BLaER1 treated with 17β-estradiol and CSF1 and Interleukin-3, amounts not matched to agents 10 nM and 100 nM (cell line): ENCODE measurements around the gene DSC3.
"Not testable (repeated sequence)": the region's sequence is repeated elsewhere in the genome, so short reads cannot be mapped to it uniquely, and the experiment has no call there.

Experiments
- H3K27ac ChIP-seq, 11 experiments: shearing (Covaris generic); formaldehyde crosslinking; 2 replicates each; pipeline ENCODE4 v1.8.1; 2022
- H3K27me3 ChIP-seq, 11 experiments: shearing (Covaris generic); formaldehyde crosslinking; 2 replicates each; pipeline ENCODE4 v1.8.1; 2022
- H3K36me3 ChIP-seq, 11 experiments: shearing (Covaris generic); formaldehyde crosslinking; 2 replicates each; pipeline ENCODE4 v1.8.1; 2022
- H3K4me1 ChIP-seq, 10 experiments: shearing (Covaris generic); formaldehyde crosslinking; 2 replicates each; pipeline ENCODE4 v1.8.1; 2022
- H3K4me2 ChIP-seq, 11 experiments: shearing (Covaris generic); formaldehyde crosslinking; 2 replicates each; pipeline ENCODE4 v1.8.1; 2022
- H3K4me3 ChIP-seq, 10 experiments: shearing (Covaris generic); formaldehyde crosslinking; 2 replicates each; pipeline ENCODE4 v1.8.1; 2022
- H3K9ac ChIP-seq, 11 experiments: shearing (Covaris generic); formaldehyde crosslinking; 2 replicates each; pipeline ENCODE4 v1.8.1; 2022
- H3K9me3 ChIP-seq, 11 experiments: shearing (Covaris generic); formaldehyde crosslinking; replicated peaks in 1 of 11; 2 replicates each; pipeline ENCODE4 v1.8.1; 2022
- H4K20me1 ChIP-seq, 11 experiments: shearing (Covaris generic); formaldehyde crosslinking; 2 replicates each; pipeline ENCODE4 v1.8.1; 2022
- Cebpa-rat ChIP-seq, 11 experiments: shearing (Covaris generic); IDR thresholded peaks; 2 replicates each; pipeline ENCODE4 v1.8.1; 2022

The DSC3 gene

GRCh38 chr18:31045599-31045998, 3.1 kb upstream of the DSC3 start:
- no peaks in the 10 kb centered on the region for H4K20me1 ChIP-seq
- H3K9ac ChIP-seq = no peak overlapping the region
- no peaks in the 10 kb centered on the region for H3K36me3 ChIP-seq
- no peak for TF ChIP-seq Cebpa-rat (IDR thresholded peaks at IDR 0.05)
- H3K27ac ChIP-seq = no peak overlapping the region
- H3K4me3 ChIP-seq = no peak overlapping the region
- H3K4me2 ChIP-seq = no peak overlapping the region
- no peaks in the 10 kb centered on the region for H3K27me3 ChIP-seq
- H3K9me3 ChIP-seq = peaks cover 25 to 36% (median 32%) of the 10 kb centered on the region in 11 experiments
- H3K4me1 ChIP-seq = no peaks in the 10 kb centered on the region

- Histone ChIP-seq H3K27me3 (no peaks in the 10 kb centered on the region), H3K9me3 (peaks cover 25 to 36% (median 32%) of the 10 kb centered on the region in 11 experiments), H3K9ac (no peak overlapping the region), H3K27ac (no peak overlapping the region), H4K20me1 (no peaks in the 10 kb centered on the region), H3K36me3 (no peaks in the 10 kb centered on the region), H3K4me2 (no peak overlapping the region), H3K4me1 (no peaks in the 10 kb centered on the region), H3K4me3 (no peak overlapping the region)
- no peak for TF ChIP-seq Cebpa-rat (IDR thresholded peaks at IDR 0.05)
These were observed 2.4 kb upstream of the DSC3 start for GRCh38 chr18:31044926-31045325.

- no peak overlapping the region for H3K4me3 ChIP-seq
- H3K27me3 ChIP-seq = no peaks in the 10 kb centered on the region
- H3K36me3 ChIP-seq = no peaks in the 10 kb centered on the region
- H3K9ac ChIP-seq = no peak overlapping the region
- H4K20me1 ChIP-seq = no peaks in the 10 kb centered on the region
- H3K4me2 ChIP-seq = no peak overlapping the region
- H3K27ac ChIP-seq = no peak overlapping the region
- peaks cover 25 to 36% (median 32%) of the 10 kb centered on the region in 11 experiments for H3K9me3 ChIP-seq
- no peaks in the 10 kb centered on the region for H3K4me1 ChIP-seq
- TF ChIP-seq Cebpa-rat (IDR thresholded peaks at IDR 0.05) = no peak
These were observed 1.2 kb upstream of the DSC3 start for GRCh38 chr18:31043709-31044108.

GRCh38 chr18:31042084-31042405, 497 bp downstream of the DSC3 start:
- Histone ChIP-seq H3K9ac (no peak overlapping the region), H3K9me3 (peaks cover 25 to 36% (median 32%) of the 10 kb centered on the region in 11 experiments), H3K4me3 (no peak overlapping the region; a peak in 1 of 20 replicates), H3K4me1 (no peaks in the 10 kb centered on the region), H3K36me3 (no peaks in the 10 kb centered on the region), H3K27ac (no peak overlapping the region), H3K27me3 (no peaks in the 10 kb centered on the region), H4K20me1 (no peaks in the 10 kb centered on the region), H3K4me2 (no peak overlapping the region)
- TF ChIP-seq Cebpa-rat (IDR thresholded peaks at IDR 0.05) = no peak

GRCh38 chr18:31041271-31042083, 1.1 kb downstream of the DSC3 start:
- Histone ChIP-seq H3K9me3 (peaks cover 25 to 36% (median 32%) of the 10 kb centered on the region in 11 experiments), H3K9ac (no peak overlapping the region), H3K4me1 (peaks cover 0 to 4% (median 0%) of the 10 kb centered on the region in 10 experiments; a peak in 3 of 20 replicates), H3K4me2 (no peak overlapping the region), H3K27ac (no peak overlapping the region), H3K4me3 (no peak overlapping the region; a peak in 1 of 20 replicates), H3K27me3 (no peaks in the 10 kb centered on the region), H3K36me3 (no peaks in the 10 kb centered on the region), H4K20me1 (no peaks in the 10 kb centered on the region)
- no peak for TF ChIP-seq Cebpa-rat (IDR thresholded peaks at IDR 0.05)

- H3K4me3 ChIP-seq = no peak overlapping the region
- H3K9me3 ChIP-seq = peaks cover 25 to 36% (median 32%) of the 10 kb centered on the region in 11 experiments
- no peak overlapping the region for H3K9ac ChIP-seq
- H3K36me3 ChIP-seq = no peaks in the 10 kb centered on the region
- H3K27ac ChIP-seq = no peak overlapping the region
- no peaks in the 10 kb centered on the region for H4K20me1 ChIP-seq
- H3K4me1 ChIP-seq = peaks cover 0 to 11% (median 0%) of the 10 kb centered on the region in 10 experiments; a peak in 6 of 20 replicates
- no peaks in the 10 kb centered on the region for H3K27me3 ChIP-seq
- TF ChIP-seq Cebpa-rat (IDR thresholded peaks at IDR 0.05) = no peak
- no peak overlapping the region for H3K4me2 ChIP-seq
These were observed 1.8 kb downstream of the DSC3 start for GRCh38 chr18:31040686-31041270.

GRCh38 chr18:31039426-31039825, 3.1 kb downstream of the DSC3 start:
- no peak overlapping the region for H3K4me3 ChIP-seq
- no peaks in the 10 kb centered on the region for H4K20me1 ChIP-seq
- H3K27me3 ChIP-seq = no peaks in the 10 kb centered on the region
- H3K9ac ChIP-seq = no peak overlapping the region
- peaks cover 25 to 36% (median 32%) of the 10 kb centered on the region in 11 experiments for H3K9me3 ChIP-seq
- peaks cover 0 to 13% (median 0%) of the 10 kb centered on the region in 10 experiments; a peak in 6 of 20 replicates for H3K4me1 ChIP-seq
- no peak overlapping the region for H3K4me2 ChIP-seq
- H3K27ac ChIP-seq = no peak overlapping the region
- no peak for TF ChIP-seq Cebpa-rat (IDR thresholded peaks at IDR 0.05)
- H3K36me3 ChIP-seq = no peaks in the 10 kb centered on the region

GRCh38 chr18:31037686-31038085, 4.9 kb downstream of the DSC3 start:
- H3K4me1 ChIP-seq = peaks cover 0 to 13% (median 0%) of the 10 kb centered on the region in 10 experiments; a peak in 6 of 20 replicates
- H3K27ac ChIP-seq, H3K9ac ChIP-seq, H3K4me2 ChIP-seq, H3K4me3 ChIP-seq, H3K27me3 ChIP-seq, H4K20me1 ChIP-seq, H3K36me3 ChIP-seq: not testable (repeated sequence)
- H3K9me3 ChIP-seq = peaks cover 17 to 25% (median 20%) of the 10 kb centered on the region in 11 experiments

GRCh38 chr18:31034541-31034940, 8.0 kb downstream of the DSC3 start:
- Histone ChIP-seq H3K27ac (no peak overlapping the region), H3K36me3 (no peaks in the 10 kb centered on the region), H3K4me1 (peaks cover 0 to 13% (median 0%) of the 10 kb centered on the region in 10 experiments; a peak in 6 of 20 replicates), H3K4me3 (no peak overlapping the region), H3K27me3 (no peaks in the 10 kb centered on the region), H3K4me2 (no peak overlapping the region), H4K20me1 (no peaks in the 10 kb centered on the region), H3K9me3 (peaks cover 0 to 4% (median 0%) of the 10 kb centered on the region in 11 experiments; a peak in 3 of 22 replicates), H3K9ac (no peak overlapping the region)
- no peak for TF ChIP-seq Cebpa-rat (IDR thresholded peaks at IDR 0.05)
